ENCODE data around the gene SRRT. TPM values are rescaled to one million over a fixed set of nuclear protein-coding genes. Genes with fewer than 3 reads are reported as not detected.

The SRRT gene
- total and polyA plus RNA-seq, 4 donors: 21.3 to 158 (median 104) TPM

- no peaks in the 10 kb centered on the region for H3K27me3 ChIP-seq (ENCODE audit: control insufficient read depth, insufficient read depth, low read length)
- no peak overlapping the region for H3K4me3 ChIP-seq (ENCODE audit: low read depth, low read length)
- peaks cover 82% of the 10 kb centered on the region for H3K36me3 ChIP-seq (ENCODE audit: control insufficient read depth, insufficient read depth, low read length)
- H3K27ac ChIP-seq (ENCODE audit: low read depth, low read length): no peak overlapping the region
- H3K9me3 ChIP-seq (ENCODE audit: control insufficient read depth, insufficient read depth, low read length): no peaks in the 10 kb centered on the region
- DNase-seq (ENCODE audit: low read depth in 4 of 6, low spot score in 6 of 6): no peak
- H3K4me1 ChIP-seq (ENCODE audit: control insufficient read depth, insufficient read depth, low read length): peaks cover 48% of the 10 kb centered on the region
- WGBS (ENCODE audit: insufficient coverage): 83% methylated on average over 25 of the region's 25 CpGs
Observed at GRCh38 chr7:100886936-100887515, 12.1 kb downstream of the SRRT start.

DNA sequence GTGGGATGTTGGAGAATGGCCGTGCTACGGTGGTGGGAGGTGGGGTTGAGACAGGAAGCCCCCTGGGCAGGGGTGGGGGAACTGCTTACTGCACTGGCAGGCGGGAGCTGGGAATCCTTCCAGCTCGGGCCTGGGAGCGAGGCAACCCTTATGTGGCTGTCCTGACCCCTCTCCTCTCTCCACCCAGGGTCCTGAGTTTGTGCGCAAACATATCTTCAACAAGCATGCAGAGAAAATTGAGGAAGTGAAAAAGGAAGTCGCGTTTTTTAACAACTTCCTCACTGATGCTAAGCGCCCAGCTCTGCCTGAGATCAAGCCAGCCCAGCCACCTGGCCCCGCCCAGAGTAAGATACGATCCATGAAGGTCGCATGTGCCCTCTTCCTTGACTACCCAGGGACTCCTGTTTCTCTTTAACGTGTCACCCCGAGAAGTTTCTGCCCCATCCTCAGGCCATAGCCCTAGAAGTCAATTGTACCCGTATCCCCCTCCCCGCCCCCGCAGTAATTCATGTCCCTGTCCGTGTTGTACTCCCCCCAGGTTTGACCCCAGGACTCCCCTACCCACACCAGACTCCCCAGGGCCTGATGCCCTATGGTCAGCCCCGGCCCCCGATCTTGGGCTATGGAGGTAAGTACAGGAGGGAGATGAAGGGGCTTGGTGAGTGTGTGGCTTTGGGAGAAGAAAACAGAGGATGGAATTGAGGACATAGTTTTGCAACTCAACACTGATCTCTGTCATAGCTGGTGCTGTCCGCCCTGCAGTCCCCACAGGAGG, 12.8 kb downstream of the SRRT start:
- H3K4me1 ChIP-seq (ENCODE audit: control insufficient read depth, insufficient read depth, low read length): peaks cover 52% of the 10 kb centered on the region
- H3K4me3 ChIP-seq (ENCODE audit: low read depth, low read length): no peak overlapping the region
- H3K36me3 ChIP-seq (ENCODE audit: control insufficient read depth, insufficient read depth, low read length): peaks cover 82% of the 10 kb centered on the region
- no peaks in the 10 kb centered on the region for H3K27me3 ChIP-seq (ENCODE audit: control insufficient read depth, insufficient read depth, low read length)
- 71% methylated on average over 12 of the region's 21 CpGs for whole genome bisulfite sequencing (ENCODE audit: insufficient coverage)
- H3K9me3 ChIP-seq (ENCODE audit: control insufficient read depth, insufficient read depth, low read length): no peaks in the 10 kb centered on the region
- no peak for DNase-seq (ENCODE audit: low read depth in 4 of 6, low spot score in 6 of 6)
- H3K27ac ChIP-seq (ENCODE audit: low read depth, low read length): no peak overlapping the region

GRCh38 chr7:100888291-100888987, 13.5 kb downstream of the SRRT start:
- peaks cover 82% of the 10 kb centered on the region for H3K36me3 ChIP-seq (ENCODE audit: control insufficient read depth, insufficient read depth, low read length)

DNA sequence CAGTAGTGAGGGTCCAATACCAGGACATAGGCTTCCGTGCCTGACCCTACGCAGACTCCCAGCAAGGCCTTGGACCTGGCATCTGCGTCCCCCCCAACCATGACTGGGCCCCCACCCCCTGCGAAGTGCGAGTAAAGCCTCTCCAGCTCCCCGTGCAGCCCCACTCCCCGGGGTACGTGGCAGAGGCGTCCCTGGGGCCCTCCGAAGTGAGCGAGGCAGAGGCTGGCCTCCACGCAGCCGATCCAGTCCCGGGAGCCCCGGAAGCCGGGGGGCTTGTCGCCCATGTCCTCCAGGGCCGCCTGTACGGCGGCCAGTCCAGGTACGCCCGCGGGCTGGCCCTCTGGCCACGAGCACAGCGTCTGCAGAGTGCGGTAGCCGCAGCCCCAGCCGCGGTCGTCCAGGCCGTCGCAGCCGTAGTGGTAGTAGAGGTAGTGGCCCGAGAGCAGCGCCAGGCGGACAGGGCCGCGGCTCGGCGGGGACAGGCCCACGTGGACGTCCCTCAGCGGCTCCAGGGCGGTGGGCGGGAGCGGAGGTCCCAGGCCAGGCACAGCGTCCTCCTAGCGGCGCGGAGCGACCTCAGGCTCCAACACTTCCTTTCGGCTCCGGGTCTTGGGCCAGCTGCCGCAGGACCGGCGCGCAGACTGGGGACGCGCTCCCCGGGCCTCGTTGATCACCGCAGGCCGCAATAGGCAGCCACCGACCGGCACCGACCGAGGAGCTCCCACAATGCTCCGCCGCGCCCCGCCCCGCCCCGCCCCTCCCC, 14.3 kb downstream of the SRRT start, which contains the start of gene UFSP1:
TSS of gene UFSP1 (minus strand) at position 728 of the 763 bp plus-strand sequence. CDS start at position 284, 444 bp downstream.
- Histone ChIP-seq H3K4me3 (ENCODE audit: low read depth, low read length) (peak within 1 kb of the TSS; percentile 68), H3K27ac (ENCODE audit: low read depth, low read length) (peak within 1 kb of the TSS; percentile 97), H3K4me1 (ENCODE audit: control insufficient read depth, insufficient read depth, low read length) (peaks cover 58% of the 10 kb centered on the region), H3K9me3 (ENCODE audit: control insufficient read depth, insufficient read depth, low read length) (no peaks in the 10 kb centered on the region), H3K36me3 (ENCODE audit: control insufficient read depth, insufficient read depth, low read length) (peaks cover 81% of the 10 kb centered on the region), H3K27me3 (ENCODE audit: control insufficient read depth, insufficient read depth, low read length) (no peaks in the 10 kb centered on the region)
- DNase-seq (ENCODE audit: low read depth in 4 of 6, low spot score in 6 of 6): no peak
- WGBS (ENCODE audit: insufficient coverage): 2% methylated on average over 67 of the region's 73 CpGs

More at GRCh38 chr7:100888291-100888987, 13.5 kb downstream of the SRRT start:
- no peak overlapping the region for H3K27ac ChIP-seq (ENCODE audit: low read depth, low read length)
- no peak for DNase-seq (ENCODE audit: low read depth in 4 of 6, low spot score in 6 of 6)
- WGBS (ENCODE audit: insufficient coverage): 76% methylated on average over 14 of the region's 18 CpGs
- H3K4me1 ChIP-seq (ENCODE audit: control insufficient read depth, insufficient read depth, low read length): peaks cover 58% of the 10 kb centered on the region
- H3K9me3 ChIP-seq (ENCODE audit: control insufficient read depth, insufficient read depth, low read length): no peaks in the 10 kb centered on the region
- H3K4me3 ChIP-seq (ENCODE audit: low read depth, low read length): peak overlapping the region; percentile 59
- H3K27me3 ChIP-seq (ENCODE audit: control insufficient read depth, insufficient read depth, low read length): no peaks in the 10 kb centered on the region

- Histone ChIP-seq H3K27me3 (ENCODE audit: control insufficient read depth, insufficient read depth, low read length) (peaks cover 3% of the 10 kb centered on the region), H3K36me3 (ENCODE audit: control insufficient read depth, insufficient read depth, low read length) (peaks cover 64% of the 10 kb centered on the region), H3K27ac (ENCODE audit: low read depth, low read length) (peak overlapping the region; percentile 97), H3K9me3 (ENCODE audit: control insufficient read depth, insufficient read depth, low read length) (no peaks in the 10 kb centered on the region), H3K4me1 (ENCODE audit: control insufficient read depth, insufficient read depth, low read length) (peaks cover 70% of the 10 kb centered on the region), H3K4me3 (ENCODE audit: low read depth, low read length) (peak overlapping the region; percentile 68)
- 10% methylated on average over 36 of the region's 43 CpGs for WGBS (ENCODE audit: insufficient coverage)
- DNase-seq (ENCODE audit: low read depth in 4 of 6, low spot score in 6 of 6): peak in 2 of 6 donors; percentile 46
Observed at GRCh38 chr7:100890653-100891567, 16.0 kb downstream of the SRRT start.

DNA sequence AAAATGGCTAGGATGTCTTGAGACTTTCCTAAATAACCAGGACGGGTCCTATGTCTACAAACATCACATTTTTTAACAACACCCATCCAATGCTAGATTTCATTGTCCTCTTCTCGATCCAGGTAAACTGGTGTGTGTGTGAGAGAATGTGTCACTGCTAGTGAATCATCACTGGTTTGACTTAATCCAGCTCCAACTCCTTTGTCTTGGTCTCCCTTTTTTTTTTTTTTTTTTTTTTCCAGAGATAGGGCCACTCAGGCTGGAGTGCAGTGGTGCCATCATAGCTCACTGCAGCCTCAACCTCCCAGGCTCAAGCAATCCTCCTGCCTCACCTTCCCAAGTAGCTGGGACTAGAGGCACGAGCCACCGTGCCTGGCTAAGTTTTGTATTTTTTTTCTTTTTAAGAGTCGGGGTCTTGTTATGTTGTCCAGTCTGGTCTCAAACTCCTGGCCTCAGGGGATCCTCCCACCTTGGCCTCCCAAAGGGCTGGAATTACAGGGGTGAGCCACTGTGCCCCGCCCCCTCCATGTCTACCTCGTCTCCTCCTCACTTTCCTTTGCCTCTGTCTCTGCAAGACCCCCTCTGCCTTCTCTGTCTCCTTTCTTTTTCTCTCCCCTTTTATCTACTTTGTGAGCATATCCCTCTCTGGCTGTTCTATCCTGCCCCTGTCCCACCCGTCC, 16.8 kb downstream of the SRRT start:
- peaks cover 11% of the 10 kb centered on the region for H3K27me3 ChIP-seq (ENCODE audit: control insufficient read depth, insufficient read depth, low read length)
- H3K27ac ChIP-seq (ENCODE audit: low read depth, low read length): peak overlapping the region; percentile 97
- WGBS (ENCODE audit: insufficient coverage): 73% methylated on average over 3 of the region's 8 CpGs
- H3K4me3 ChIP-seq (ENCODE audit: low read depth, low read length): peak overlapping the region; percentile 68
- H3K4me1 ChIP-seq (ENCODE audit: control insufficient read depth, insufficient read depth, low read length): peaks cover 78% of the 10 kb centered on the region
- no peaks in the 10 kb centered on the region for H3K9me3 ChIP-seq (ENCODE audit: control insufficient read depth, insufficient read depth, low read length)
- peaks cover 56% of the 10 kb centered on the region for H3K36me3 ChIP-seq (ENCODE audit: control insufficient read depth, insufficient read depth, low read length)
- DNase-seq (ENCODE audit: low read depth in 4 of 6, low spot score in 6 of 6): no peak

DNA sequence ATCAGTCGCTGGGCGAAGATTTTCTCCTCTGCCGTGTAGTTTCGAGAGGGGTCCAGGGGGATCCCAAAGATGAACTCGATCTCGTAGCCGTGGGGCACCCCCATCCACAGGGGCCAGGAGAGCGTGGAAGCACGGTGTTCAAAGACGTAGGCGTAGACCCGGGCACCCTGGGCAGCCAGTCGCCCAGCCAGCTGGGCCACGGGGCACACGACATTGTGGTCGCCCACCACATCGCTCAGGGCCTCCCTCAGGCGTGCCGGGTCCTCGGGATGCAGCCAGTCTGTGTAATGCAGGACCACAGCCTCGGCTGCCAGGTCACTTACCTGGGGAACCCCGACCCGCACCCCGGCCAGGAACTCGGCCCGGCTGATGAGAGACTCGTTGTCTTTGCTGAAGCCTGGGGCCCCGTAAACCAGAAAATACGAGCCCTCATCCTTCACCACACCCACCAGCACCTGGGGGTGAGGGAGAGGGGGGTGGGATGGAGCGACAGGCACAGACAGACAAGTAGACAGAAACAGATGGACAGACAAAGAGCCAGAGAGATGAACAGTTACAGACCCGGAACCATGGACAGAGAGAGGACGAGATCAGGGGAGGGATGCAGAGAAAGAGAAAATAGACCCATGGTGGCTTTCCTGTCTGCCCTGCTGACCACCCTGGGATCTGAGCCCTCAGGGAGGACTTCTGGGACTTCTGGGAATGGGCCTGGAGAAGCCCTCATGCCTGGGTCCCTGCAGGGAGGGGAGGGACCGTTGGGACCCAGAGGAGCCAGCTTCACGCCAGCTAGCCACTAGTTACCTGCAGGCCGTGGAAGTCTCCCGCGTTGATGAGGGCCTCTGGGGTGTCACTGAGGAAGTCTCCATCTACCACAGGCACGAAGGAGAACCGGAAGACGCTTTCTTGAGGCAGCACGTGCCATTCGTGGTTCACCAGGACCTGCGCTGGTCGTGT, 17.7 kb downstream of the SRRT start:
- 88% methylated on average over 36 of the region's 44 CpGs for WGBS (ENCODE audit: insufficient coverage)
- H3K27ac ChIP-seq (ENCODE audit: low read depth, low read length): no peak overlapping the region
- peaks cover 75% of the 10 kb centered on the region for H3K4me1 ChIP-seq (ENCODE audit: control insufficient read depth, insufficient read depth, low read length)
- DNase-seq (ENCODE audit: low read depth in 4 of 6, low spot score in 6 of 6): no peak
- peaks cover 46% of the 10 kb centered on the region for H3K36me3 ChIP-seq (ENCODE audit: control insufficient read depth, insufficient read depth, low read length)
- peaks cover 16% of the 10 kb centered on the region for H3K27me3 ChIP-seq (ENCODE audit: control insufficient read depth, insufficient read depth, low read length)
- H3K9me3 ChIP-seq (ENCODE audit: control insufficient read depth, insufficient read depth, low read length): no peaks in the 10 kb centered on the region
- H3K4me3 ChIP-seq (ENCODE audit: low read depth, low read length): no peak overlapping the region
